ENCODE data around the gene UBE3D.

Gene UBE3D

GRCh38 chr6:83065511-83066192 lies at the start of gene UBE3D:
Gene UBE3D (minus strand): TSS chr6:83065841. CDS start chr6:83065718, 123 bp downstream.
- peak; percentile 92 for DNase-seq (ENCODE audit: low read depth)

GRCh38 chr6:83114164-83114563 lies 48.5 kb upstream of the UBE3D start:
- DNase-seq (ENCODE audit: low read depth) = no peak

- DNase-seq (ENCODE audit: low read depth) = no peak
These were observed 47.6 kb upstream of the UBE3D start for GRCh38 chr6:83113258-83113657.

GRCh38 chr6:83108378-83108777 lies 42.7 kb upstream of the UBE3D start:
- no peak for DNase-seq (ENCODE audit: low read depth)

- DNase-seq (ENCODE audit: low read depth) = no peak
These were observed 32.9 kb upstream of the UBE3D start for GRCh38 chr6:83098589-83098988.

- no peak for DNase-seq (ENCODE audit: low read depth)
These were observed 32.0 kb upstream of the UBE3D start for GRCh38 chr6:83097675-83098074.

- no peak for DNase-seq (ENCODE audit: low read depth)
These were observed 31.6 kb upstream of the UBE3D start for GRCh38 chr6:83097204-83097603.

GRCh38 chr6:83096791-83097190 lies 31.1 kb upstream of the UBE3D start:
- no peak for DNase-seq (ENCODE audit: low read depth)

GRCh38 chr6:83092756-83093399 lies 27.2 kb upstream of the UBE3D start:
- DNase-seq (ENCODE audit: low read depth) = no peak

GRCh38 chr6:83086751-83087150 lies 21.1 kb upstream of the UBE3D start:
- DNase-seq (ENCODE audit: low read depth) = no peak

- DNase-seq (ENCODE audit: low read depth) = no peak
These were observed 17.8 kb upstream of the UBE3D start for GRCh38 chr6:83083476-83083875.

- no peak for DNase-seq (ENCODE audit: low read depth)
These were observed 8.0 kb upstream of the UBE3D start for GRCh38 chr6:83073615-83074014.

- no peak for DNase-seq (ENCODE audit: low read depth)
These were observed 7.1 kb upstream of the UBE3D start for GRCh38 chr6:83072726-83073125.

GRCh38 chr6:83071707-83072106 lies 6.1 kb upstream of the UBE3D start:
- no peak for DNase-seq (ENCODE audit: low read depth)

- DNase-seq (ENCODE audit: low read depth) = no peak
These were observed 5.4 kb upstream of the UBE3D start for GRCh38 chr6:83071023-83071422.

GRCh38 chr6:83069633-83070032 lies 4.0 kb upstream of the UBE3D start:
- no peak for DNase-seq (ENCODE audit: low read depth)

GRCh38 chr6:83068616-83069015 lies 3.0 kb upstream of the UBE3D start:
- no peak for DNase-seq (ENCODE audit: low read depth)

GRCh38 chr6:83067448-83068439 lies 2.1 kb upstream of the UBE3D start, which contains the start of gene DOP1A:
Gene DOP1A (plus strand): TSS chr6:83067671. CDS start chr6:83096978, 29,307 bp downstream.
- peak; percentile 95 for DNase-seq (ENCODE audit: low read depth)

- DNase-seq (ENCODE audit: low read depth) = no peak
These were observed 3.4 kb downstream of the UBE3D start for GRCh38 chr6:83062225-83062624.

- DNase-seq (ENCODE audit: low read depth) = no peak
These were observed 4.5 kb downstream of the UBE3D start for GRCh38 chr6:83061190-83061589.

GRCh38 chr6:83057705-83058321 lies 7.8 kb downstream of the UBE3D start:
- no peak for DNase-seq (ENCODE audit: low read depth)

- no peak for DNase-seq (ENCODE audit: low read depth)
These were observed 10.2 kb downstream of the UBE3D start for GRCh38 chr6:83055366-83055964.

Measured in stimulated activated CD8-positive, alpha-beta memory T cell treated with anti-CD3 and anti-CD28 coated beads, Interleukin-7, amount 100 ng/mL, for 24 hours (primary cell).